ENCODE results near the gene PATJ.
"Not testable (repeated sequence)": the region's sequence is repeated elsewhere in the genome, so short reads cannot be mapped to it uniquely, and the experiment has no call there.

PATJ gene

DNA sequence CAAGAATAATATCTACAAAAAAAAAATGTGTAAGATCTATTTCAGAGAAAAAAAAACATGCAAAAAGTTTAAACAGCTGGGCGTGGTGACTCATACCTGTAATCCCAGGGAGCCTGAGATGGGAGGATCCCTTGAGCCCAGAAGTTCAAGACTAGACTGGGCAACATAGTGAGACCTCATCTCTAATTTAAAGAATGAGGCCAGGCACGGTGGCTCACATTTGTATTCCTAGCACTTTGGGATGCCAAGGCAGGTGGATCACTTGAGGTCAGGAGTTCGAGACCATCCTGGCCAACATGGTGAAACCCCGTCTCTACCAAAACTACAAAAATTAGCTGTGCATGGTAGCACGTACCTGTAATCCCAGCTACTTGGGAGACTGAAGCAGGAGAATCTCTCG lies 443.0 kb downstream of the PATJ start:
- FAIRE-seq, result not testable (repeated sequence)

DNA sequence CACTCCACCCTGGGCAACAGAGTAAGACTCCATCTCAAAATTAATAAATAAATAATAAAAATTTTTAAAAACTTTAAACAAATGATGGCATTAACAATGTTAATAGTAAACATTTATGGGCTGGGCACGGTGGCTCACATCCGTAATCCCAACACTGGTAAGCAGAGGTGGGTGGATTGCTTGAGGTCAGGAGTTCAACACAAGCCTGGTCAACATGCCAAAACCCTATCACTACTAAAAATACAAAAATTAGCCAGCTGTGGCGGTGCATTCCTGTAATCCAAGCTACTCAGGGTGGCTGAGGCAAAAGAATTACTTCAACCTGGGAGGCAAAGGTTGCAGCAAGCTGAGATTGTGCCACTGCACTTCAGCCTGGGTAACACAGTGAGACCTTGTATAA lies 443.4 kb downstream of the PATJ start:
- no peak for FAIRE-seq

DNA sequence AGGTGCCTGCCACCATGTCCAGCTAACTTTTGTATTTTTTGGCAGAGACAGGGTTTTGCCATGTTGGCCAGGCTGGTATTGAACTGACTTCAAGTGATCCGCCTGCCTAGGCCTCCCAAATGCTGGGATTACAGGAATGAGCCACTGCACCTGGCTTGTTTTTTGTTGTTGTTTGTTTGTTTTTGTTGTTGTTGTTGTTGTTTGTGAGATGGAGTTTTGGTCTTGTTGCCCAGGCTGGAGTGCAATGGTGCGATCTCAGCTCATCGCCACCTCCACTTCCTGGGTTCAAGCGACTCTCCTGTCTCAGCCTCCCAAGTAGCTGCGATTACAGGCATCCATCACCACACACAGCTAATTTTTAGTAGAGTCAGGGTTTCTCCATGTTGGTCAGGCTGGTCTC lies 445.3 kb downstream of the PATJ start:
- FAIRE-seq, result no peak

DNA sequence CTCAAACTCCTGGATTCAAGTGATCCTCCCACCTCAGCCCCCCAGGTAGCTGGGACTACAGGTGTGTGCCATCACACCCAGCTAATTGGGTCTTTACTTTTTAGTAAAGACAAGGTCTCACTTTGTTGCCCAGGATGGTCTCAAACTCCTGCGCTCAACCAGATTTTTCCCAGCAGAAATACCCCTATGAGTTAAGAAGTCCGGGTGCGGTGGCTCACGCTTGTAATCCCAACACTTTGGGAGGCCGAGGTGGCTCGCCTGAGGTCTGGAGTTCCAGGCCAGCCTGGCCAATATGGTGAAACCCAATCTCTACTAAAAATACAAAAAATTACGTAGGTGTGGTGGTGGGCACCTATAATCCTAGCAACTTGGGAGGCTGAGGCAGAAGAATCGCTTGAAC lies 445.8 kb downstream of the PATJ start:
- FAIRE-seq, result no peak

DNA sequence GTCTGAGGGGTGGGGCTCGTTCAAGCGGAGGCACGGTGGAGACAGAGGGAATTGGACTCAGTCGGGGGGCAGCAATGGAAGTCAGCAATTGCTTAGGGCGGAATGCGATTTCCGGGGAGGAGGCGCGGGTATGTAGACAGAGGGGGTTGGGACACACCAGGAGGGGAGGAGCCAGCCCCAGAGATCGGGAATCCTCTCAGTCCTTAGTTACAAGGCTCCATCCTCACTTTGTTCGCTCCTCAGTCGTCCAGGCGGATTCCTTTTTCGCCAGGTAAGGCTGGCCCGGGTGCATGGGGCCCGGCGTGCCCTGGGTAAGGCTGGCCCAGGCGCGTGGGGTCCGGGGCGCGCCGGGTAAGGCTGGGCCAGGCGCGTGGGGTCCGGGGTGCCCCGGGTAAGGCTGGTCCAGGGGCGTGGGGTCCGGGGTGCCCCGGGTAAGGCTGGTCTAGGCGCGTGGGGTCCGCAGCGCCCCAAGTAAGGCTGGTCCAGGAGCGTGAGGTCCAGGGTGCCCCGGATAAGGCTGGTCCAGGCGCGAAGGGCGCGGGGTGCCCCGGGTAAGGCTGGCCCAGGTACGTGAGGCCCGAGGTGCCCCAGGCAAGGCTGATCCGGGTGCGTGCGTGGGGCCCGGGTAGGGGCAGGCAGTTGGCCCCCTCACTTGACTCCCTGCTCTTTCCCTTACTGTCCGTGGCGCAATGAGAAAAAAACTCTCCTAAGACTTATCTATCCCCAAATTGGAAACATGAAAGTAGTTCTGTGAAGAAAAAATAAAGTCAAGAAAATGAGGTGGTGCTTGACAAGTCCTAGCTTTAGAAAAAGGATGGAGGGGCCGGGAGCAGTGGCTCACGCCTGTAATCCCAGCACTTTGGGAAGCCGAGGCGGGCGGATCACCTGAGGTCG lies 452.6 kb downstream of the PATJ start, which contains the start of gene L1TD1:
TSS of gene L1TD1 (plus strand) at position 199 of the 894 bp plus-strand sequence. CDS start 11,780 bp downstream, outside the sequence.
- no peak for FAIRE-seq

DNA sequence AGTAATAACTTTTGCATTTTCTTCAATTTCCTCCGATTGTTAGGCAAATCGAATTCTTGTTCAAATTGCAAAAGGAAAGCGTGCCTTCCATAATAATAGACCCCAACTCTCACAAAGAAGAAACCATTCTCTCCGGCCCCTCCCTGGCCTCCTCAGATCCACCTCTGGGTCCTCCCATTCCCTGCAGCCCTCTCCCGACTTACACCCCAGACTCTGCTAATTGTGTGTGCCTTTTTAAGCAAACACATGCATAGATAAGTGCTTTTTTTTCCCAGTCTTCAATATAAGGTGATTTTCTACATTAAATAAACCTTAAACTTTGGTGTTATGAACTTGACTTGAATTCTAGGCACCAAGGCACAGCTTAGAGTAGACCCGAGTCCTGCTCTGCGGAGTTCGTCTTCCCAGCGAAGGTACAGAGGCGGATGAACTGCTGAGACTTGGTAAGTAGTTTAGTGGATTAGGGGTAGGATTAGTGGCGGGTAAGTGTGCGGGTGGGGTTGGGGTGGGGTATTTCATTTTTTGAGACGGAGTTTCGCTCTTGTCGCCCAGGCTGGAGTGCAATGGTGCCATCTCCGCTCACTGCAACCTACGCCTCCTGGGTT lies 453.9 kb downstream of the PATJ start:
- no peak for FAIRE-seq

DNA sequence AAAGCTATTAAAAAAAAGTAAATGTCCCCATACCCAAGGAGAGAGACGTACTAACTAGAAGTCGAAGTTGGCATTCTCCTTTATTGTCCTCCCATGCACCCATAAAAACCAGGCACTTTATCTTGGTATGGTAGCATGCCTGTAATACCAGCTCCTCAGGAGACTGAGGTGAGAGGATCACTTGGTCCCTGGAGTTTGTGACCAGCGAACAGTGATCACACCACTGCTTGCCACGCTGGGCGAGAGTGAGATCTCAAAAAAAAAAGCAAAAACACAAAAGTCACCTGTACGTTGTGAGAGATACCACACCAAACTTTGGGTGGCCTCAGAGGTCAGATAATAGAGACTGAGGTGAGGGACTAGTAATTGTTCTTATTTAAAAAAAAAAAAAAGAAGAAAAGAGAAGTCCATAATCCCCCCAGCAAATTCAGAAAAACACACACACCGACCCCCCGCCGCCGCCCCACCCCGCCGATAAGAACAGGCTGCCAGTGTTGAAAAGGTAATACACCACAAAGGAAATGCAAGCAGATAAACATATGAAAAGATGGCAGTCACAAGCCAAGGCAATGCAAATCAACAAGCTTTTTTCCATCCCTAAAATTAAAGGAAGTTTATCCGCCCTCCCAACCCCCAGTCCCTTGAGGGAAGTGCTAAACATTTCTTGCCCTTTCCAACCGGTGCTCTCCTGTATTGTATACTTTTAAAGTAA lies 455.9 kb downstream of the PATJ start:
- no peak for FAIRE-seq

DNA sequence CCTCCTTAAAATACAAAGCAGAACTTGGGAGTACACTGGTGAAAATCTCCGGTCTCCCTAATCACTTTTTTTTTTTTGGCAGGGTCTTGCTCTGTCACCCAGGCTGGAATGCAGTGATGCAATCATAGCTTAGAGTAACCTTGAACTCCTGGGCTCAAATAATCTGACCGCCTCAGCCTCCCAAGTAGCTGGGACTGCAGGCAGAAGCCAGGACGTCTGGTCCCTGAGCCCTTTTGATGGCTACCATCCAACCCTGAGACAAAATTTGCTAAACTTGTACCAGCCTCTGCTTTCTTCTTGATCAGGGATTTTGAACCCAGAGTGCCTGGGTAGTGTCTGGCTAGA lies 456.5 kb downstream of the PATJ start:
- FAIRE-seq, result no peak

DNA sequence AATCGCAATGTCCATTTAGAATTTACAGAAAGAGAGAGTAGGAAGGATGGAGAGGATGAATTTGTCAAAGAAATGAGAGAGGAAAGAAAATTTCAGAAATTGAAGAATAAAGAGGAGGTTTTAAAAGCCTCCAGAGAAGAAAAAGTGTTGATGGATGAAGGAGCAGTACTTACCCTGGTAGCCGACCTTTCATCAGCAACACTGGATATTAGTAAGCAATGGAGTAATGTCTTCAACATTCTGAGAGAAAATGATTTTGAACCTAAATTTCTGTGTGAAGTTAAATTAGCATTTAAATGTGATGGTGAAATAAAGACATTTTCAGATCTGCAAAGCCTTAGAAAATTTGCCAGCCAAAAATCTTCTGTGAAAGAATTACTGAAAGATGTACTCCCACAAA lies 464.9 kb downstream of the PATJ start:
- no peak for FAIRE-seq

DNA sequence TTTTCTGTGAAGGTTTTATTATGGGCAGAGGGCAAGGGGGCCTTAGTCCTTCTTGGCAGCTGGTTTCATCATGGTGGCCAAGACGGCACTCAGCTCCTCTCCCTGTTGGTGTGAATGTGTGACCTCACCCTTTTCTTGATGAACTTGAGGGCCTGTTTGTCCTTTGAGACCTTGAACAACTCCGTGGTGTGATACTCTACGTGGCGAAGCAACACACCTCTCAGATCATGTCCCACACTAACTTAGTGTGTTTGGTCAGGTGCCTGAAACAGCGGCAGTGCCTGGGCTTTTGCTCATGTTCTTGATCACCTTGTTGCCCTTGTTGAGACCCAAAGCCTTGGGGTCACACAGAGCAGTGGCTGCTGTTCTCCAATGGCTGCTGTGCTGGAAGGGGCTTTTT lies 465.8 kb downstream of the PATJ start:
- FAIRE-seq, result no peak

DNA sequence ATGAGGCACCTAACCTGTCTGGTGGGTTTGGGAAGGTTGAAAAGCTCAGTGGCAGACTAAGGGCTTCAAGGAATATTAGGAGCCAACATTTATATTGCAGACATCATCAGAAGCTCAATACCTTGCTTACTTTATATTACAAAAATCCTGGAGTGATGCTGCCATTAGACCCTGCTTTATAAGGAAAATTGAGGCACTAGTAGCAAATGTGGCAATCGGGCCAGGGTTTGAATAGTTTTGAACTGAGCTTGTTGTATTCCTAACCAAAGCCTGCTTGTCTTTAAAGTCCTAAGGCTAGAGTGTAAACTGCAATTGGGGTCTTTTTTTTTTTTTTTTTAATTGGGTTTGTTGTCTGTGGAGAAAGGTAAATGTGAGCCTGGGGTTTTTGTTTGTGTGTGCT lies 466.7 kb downstream of the PATJ start:
- no peak for FAIRE-seq

DNA sequence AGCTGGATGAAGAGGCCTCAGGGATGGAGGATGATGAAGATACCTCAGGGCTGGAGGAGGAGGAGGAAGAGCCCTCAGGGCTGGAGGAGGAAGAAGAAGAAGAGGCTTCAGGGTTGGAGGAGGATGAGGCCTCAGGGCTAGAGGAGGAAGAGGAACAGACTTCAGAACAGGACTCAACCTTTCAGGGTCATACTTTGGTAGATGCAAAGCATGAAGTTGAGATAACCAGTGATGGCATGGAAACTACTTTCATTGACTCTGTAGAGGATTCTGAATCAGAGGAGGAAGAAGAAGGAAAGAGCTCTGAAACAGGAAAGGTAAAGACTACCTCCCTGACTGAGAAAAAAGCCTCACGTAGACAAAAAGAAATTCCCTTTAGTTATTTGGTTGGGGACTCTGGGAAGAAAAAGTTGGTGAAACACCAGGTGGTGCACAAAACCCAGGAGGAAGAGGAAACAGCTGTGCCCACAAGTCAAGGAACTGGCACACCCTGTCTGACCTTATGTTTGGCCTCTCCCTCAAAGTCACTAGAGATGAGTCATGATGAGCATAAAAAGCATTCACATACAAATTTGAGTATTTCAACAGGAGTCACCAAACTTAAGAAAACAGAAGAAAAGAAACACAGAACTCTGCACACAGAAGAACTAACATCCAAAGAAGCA lies 467.8 kb downstream of the PATJ start:
- FAIRE-seq, result no peak

DNA sequence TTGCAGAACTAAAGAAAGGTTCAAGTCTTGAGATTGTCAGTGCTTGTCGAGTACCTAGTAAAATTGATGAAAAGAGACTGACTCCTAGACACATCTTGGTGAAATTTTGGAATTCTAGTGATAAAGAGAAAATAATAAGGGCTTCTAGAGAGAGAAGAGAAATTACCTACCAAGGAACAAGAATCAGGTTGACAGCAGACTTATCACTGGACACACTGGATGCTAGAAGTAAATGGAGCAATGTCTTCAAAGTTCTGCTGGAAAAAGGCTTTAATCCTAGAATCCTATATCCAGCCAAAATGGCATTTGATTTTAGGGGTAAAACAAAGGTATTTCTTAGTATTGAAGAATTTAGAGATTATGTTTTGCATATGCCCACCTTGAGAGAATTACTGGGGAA lies 468.7 kb downstream of the PATJ start:
- no peak for FAIRE-seq

DNA sequence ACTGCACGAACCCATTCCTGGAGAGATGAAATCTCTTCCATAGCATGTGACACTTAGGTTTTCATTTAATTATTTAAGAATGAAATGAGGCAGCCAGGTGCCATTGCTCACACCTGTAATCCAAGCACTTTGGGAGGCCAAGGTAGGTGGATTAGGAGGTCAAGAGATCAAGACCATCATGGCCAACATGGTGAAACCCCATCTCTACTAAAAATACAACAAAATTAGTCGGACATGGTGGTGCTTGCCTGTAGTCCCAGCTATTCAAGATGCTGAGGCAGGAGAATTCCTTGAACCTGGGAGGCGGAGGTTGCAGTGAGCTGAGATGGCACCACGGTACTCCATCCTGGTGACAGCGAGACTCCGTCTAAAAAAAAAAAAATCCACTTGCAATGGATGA lies 470.1 kb downstream of the PATJ start:
- no peak for FAIRE-seq

DNA sequence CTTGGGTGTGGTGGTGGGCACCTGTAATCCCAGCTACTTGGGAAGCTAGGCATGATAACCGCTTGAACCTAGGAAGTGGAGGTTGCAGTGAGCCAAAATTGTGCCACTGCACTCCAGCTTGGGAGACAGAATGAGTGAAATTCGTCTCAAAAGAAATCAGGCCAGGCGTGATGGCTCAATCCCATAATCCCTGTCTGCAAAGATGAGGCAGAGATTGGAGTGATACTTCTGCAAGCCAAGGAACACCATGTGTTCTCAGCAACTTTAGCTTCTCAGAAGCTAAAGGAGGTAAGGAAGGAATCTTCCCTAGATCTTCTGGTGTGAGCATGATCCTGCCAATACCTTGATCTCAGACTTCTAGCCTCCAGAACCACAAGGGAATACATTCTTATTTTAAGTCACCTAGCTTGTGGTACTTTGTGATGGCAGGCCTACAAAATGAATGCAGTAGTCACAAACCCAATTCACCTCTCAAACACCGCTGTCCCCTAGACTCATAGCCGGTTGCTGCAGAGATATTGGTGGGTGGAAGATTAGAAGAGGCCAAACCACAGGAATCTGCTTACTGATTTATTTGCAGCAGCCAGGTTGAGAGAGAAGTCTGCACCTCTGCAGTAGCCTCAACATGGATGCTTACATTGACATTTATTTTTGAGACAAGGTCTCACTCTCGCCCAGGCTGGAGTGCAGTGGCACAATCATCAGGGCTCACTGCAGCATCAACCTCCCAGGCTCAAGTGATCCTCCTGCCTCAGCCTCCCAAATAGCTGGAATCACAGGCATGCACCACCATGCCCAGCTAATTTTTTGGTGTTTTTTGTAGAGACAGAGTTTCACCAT lies 471.0 kb downstream of the PATJ start:
- FAIRE-seq, result no peak

DNA sequence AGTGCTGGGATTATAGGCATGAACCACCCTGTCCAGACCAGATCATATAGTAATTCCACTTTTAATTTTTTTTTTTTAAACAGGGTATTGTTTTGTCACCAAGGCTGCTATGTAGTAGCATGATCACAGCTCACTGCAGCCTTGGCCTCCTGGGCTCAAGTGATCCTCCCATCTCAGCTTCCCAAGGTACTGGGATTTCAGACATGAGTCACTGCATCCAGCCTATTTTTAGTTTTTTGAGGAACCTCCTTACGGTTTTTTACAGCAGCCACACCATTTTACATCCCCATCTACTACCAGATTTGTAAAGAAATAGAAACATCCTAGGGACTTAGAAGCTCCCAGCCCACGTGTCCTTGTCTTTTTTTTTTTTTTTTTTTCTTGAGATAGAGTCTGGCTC lies 476.3 kb downstream of the PATJ start:
- FAIRE-seq, result no peak

DNA sequence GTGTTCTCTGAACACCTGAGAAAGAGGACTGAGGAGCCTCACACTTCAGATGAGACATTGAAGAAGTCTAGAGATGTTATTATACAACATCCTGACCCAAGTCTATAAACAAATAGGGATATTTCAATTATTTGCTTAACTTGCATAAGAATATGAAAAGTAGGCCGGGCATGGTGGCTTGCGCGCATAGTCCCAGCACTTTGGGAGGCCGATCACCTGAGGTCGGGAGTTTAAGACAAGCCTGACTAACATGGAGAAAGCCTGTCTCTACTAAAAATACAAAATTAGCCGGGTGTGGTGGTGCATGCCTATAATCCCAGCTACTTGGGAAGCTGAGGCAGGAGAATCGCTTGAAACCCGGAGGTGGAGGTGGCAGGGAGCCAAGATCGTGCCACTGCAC lies 478.2 kb downstream of the PATJ start:
- not testable (repeated sequence) for FAIRE-seq

DNA sequence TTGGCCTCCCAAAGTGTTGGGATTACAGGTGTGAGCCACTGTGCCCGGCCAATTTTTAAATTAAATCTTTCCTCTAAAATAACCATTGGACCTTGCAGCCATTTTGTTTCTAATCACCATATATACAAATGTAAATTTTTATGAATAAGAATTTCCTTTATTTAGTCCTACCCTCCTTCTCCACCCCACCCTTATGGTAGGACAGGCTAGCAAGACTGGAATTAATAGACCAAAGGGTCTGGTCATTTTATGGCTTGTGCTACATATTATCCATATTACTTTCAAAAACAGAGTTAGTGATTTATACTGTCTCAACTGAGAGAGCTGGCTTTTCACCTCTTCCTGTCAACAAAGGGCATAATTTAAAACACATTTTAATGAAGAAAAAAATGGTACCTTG lies 478.9 kb downstream of the PATJ start:
- no peak for FAIRE-seq

DNA sequence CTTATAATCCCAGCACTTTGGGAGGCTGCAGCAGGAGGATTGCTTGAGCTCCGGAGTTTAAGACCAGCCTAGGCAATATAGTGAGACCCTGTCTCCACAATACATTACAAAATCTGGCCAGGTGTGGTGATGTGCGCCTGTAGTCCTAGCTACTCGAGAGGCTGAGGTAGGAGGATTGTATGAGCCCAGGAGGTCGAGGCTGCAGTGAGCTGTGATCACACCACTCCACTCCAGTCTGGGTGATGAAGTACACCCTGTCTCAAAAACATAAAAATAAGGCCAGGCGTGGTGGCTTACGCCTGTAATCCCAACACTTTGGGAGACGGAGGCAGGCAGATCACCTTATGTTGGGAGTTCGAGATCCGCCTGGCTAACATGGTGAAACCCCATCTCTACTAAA lies 480.0 kb downstream of the PATJ start:
- FAIRE-seq, result no peak

DNA sequence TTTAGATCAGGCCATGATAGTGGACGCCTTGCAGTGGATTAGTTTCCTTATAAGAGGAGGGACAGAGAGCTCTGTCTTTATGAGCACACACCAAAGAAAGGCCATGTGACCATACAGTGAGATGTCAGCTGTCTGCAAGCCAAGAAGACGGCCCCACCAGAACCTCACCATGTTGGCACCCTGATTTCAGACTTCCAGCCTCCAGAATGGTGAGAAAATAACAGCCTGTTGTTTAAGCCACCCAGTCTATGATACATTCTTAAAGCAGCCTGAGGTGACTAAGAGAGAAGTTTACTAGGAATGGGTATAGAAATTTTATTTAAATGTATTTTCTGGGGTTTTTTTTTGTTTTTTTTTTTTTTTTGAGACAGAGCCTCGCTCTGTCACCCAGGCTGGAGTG lies 481.9 kb downstream of the PATJ start:
- FAIRE-seq, result no peak

DNA sequence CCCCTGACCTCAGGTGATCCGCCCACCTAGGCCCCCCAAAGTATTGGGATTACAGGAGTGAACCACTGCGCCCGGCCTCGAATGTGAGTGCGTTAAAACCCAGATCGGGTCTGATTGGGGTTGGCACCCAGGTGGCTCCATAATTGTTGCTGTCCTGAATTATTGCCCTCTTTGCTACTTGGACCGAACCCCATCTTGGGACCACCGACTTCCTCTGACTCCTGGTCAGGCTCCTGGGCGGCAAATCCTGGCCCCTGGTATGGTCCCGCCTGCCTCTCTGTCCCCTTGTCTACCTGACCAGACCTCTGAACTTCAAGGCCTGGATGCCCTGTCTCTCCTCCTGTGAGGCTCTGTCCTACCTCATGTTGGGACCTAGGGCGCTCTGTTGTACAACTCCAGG lies 485.2 kb downstream of the PATJ start:
- no peak for FAIRE-seq
